AG04449 (cell line): ENCODE results near the gene PBX3.

Experiments used
- CTCF ChIA-PET: fragments of 350-600 bp; formaldehyde crosslinking; extraction: SDS; loops from one replicate; lab custom pipeline; 2021; ENCODE audit warnings: antibody characterized with exemption; lab: Yijun Ruan, JAX
- POLR2A ChIA-PET: fragments of 400-600, 350-600 bp; formaldehyde crosslinking; extraction: SDS; loops from one replicate; lab custom pipeline; 2020; ENCODE audit warnings: antibody characterized with exemption, inconsistent platforms; lab: Yijun Ruan, JAX
- DNase-seq: peaks from one replicate; pipeline ENCODE4 v3.0.0-alpha.2; 2010; ENCODE audit warnings: low read depth, low spot score
- H3K4me3 ChIP-seq: 2 replicates; pipeline ENCODE4 v1.5.1; 2011; ENCODE audit warnings: low read depth, mild to moderate bottlenecking, control low read depth, low read length
- TF ChIP-seq, protein P1 (sequence below): IDR thresholded peaks from one replicate; pipeline ENCODE4 v1.5.1; 2011; ENCODE audit warnings: mild to moderate bottlenecking, moderate library complexity, low read length, control low read depth, inconsistent platforms; ENCODE audit not compliant: insufficient read depth; ENCODE audit errors: missing control alignments

PBX3 gene

DNA sequence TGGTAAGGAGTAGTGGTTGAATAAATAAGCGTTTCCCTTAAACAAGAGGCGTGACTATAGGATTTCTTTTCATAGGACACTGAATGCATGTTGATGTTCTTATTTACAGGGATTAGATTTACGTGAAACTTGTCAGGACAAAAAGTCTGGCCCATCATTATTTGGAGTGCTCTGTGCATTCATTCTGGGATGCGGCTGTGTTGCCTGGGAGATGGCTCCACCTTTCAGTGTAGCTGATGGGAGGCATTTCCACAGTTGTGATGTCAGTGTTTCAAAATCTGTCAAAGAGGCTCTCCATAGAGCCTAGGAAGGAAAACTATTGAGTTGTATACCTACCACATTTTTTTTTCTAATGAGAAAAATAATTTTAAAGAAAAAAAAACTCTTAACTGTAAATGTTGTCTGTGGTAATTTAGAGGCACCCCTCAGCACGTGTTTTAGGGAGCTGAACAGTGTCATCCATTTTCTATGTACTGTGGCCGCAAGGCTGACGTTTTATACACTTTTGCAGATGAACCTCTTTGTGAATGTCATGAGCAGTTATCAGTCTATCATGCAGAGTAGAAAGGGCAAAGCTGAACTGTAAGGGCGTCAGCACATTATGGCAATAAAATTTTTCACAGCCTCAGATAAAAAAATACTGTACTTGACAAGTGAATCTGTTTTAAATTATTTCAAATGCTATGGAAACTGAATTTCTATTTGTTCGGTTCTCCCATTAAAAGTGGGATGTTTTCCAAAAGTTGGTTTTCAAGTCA is 202.7 kb downstream of the PBX3 start:
- no peak overlapping the region for H3K4me3 ChIP-seq
- no peak for DNase-seq
- ChIA-PET POLR2A (no interaction called here), CTCF (no interaction called here)
- TF ChIP-seq, protein P1, sequence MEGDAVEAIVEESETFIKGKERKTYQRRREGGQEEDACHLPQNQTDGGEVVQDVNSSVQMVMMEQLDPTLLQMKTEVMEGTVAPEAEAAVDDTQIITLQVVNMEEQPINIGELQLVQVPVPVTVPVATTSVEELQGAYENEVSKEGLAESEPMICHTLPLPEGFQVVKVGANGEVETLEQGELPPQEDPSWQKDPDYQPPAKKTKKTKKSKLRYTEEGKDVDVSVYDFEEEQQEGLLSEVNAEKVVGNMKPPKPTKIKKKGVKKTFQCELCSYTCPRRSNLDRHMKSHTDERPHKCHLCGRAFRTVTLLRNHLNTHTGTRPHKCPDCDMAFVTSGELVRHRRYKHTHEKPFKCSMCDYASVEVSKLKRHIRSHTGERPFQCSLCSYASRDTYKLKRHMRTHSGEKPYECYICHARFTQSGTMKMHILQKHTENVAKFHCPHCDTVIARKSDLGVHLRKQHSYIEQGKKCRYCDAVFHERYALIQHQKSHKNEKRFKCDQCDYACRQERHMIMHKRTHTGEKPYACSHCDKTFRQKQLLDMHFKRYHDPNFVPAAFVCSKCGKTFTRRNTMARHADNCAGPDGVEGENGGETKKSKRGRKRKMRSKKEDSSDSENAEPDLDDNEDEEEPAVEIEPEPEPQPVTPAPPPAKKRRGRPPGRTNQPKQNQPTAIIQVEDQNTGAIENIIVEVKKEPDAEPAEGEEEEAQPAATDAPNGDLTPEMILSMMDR = no peak

DNA sequence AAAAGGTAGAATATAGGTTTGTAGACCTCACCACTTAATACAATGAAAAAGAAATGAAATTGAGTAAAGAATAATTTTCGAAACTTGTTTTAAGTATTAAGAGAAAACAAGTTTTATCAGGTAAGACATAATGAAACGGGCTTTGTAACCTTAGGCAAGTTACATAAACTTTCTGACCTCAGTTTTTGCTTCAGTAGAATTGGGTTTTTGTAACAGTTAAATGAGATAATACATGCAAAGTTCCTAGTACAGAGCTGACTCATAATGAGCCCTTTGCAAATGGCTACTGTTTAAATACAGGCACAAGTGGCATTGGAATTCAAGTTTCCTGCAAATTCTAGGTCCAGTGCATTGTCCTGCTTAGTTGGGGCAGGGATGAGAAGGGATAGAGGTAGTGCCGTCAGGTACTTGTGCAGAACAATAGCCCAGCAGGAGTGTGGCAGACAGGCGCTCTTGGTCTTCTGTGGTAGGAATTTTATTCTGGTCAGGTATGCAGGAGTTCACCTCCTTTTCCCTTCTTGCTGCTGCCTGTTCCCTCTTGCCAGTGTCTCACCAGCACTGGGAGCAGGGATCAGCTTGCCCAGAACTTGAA is 203.8 kb downstream of the PBX3 start:
- no peak overlapping the region for H3K4me3 ChIP-seq
- TF ChIP-seq, protein P1 = no peak
- CTCF ChIA-PET = interaction anchor here (1.0 kb wide), 1 partner anchor 8 kb away, joined by 4 read pairs; no protein-coding TSS in a partner anchor
- DNase-seq = no peak
- POLR2A ChIA-PET = no interaction called here

DNA sequence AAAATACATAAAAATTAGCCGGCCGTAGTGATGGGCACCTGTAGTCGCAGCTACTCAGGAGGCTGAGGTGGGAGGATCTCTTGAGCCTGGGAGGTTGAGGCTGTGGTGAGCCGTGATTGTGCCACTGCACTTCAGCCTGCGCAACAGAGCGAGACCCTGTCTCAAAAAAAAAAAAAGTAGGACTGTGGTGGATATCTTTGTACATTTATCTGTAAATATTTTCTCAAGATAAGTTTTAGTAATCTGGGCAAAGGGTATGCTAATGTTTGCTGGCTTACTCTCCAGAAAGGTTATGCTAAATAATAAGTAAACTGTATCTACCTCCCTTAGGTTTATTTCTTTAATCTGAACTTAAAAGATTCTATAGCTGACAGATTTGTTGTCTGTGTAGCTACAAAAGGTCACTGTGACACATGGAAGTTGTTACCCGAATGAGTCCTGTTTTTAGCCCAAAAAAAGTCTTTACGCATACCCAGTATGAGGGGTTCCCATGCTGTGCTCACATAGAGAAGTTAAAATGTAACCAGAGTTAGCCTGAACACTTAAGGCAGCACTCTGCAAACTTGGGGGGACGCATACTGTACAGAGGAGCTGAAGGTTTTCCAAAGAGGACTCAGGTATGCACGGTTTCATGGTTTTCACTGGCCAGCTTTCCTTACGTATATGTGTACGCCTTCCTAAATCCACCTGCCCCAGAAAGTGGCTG is 206.3 kb downstream of the PBX3 start:
- CTCF ChIA-PET = no interaction called here
- POLR2A ChIA-PET = no interaction called here
- TF ChIP-seq, protein P1 = no peak
- no peak overlapping the region for H3K4me3 ChIP-seq
- no peak for DNase-seq

DNA sequence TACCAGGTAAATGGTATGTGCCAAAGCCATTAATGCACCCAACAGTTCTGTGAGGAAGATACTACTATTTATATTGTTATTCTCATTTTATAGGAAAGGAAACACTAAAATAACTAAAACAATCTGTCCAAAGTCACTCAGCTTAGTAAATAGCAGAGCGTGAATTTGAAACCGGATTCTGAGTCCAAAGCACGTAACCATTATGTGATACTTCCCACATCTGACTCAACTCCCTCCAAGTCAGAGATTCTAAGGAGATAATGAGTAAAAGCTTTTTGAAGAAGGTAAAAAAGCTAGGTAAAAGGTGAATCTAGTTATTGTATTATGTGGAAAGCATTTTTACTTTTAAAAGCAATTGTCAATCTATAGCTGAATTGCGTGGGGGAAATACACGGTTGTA is 208.9 kb downstream of the PBX3 start:
- TF ChIP-seq, protein P1 = no peak
- ChIA-PET CTCF (no interaction called here), POLR2A (no interaction called here)
- no peak overlapping the region for H3K4me3 ChIP-seq
- DNase-seq = no peak

DNA sequence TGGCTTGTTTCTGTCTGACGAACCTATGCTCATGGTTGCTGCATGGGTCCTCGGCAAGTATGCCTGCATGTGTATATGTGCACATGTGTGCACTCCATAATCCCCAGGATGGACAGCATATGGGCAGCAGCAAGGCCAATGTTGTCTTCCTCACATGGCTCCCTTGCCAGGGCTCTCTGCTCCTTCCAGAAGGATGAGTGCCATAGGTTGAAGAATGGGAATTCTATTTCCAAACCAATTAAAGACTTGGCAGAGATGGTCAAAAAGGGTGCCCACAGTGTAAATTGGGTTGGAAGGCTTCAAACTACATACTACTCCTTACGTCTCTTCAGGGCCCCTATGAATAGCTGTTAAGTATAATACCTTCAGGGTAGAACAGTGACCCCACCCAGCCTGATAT is 212.1 kb downstream of the PBX3 start:
- no peak for DNase-seq
- H3K4me3 ChIP-seq = no peak overlapping the region
- ChIA-PET CTCF (no interaction called here), POLR2A (no interaction called here)
- TF ChIP-seq, protein P1 = no peak

DNA sequence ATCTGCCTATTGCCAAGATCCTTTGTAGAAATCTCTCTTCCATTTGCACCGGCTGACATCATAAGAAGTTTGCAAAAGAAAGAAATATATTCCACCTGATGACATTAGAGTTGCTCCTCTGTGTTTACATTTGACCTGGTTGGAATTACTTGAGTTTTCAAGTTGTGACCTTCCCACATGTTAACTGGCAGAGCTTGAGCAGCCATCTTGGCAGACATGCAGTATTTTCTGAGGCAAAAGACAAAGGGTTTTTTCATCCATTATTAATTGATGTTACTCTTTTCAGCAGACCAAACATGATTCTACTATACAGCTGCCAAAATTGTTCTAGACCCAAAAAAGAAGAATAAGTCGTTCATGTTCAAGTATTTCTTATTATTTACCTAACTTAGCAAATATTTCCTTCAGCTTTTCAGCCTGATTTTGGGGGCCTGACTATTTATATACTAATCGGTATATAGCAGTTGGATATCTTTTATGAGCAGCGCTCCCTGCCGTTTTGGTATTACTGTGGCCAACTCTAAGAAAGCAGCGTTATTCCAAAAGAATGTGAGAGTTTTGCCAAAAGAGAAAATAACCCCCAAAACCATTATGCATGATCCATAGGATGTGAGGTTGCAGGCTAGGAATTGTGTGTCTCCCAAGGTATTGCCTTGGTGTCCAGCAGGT is 212.9 kb downstream of the PBX3 start:
- POLR2A ChIA-PET = no interaction called here
- CTCF ChIA-PET = no interaction called here
- no peak for DNase-seq
- H3K4me3 ChIP-seq = no peak overlapping the region
- TF ChIP-seq, protein P1 = no peak
